Eye (tissue), 1 donor: ENCODE results near the gene PPAN.

ENCODE experiments used
- DNase-seq: peaks from one replicate; pipeline ENCODE4 v3.0.0-alpha.2; 2015

The PPAN gene, protein sequence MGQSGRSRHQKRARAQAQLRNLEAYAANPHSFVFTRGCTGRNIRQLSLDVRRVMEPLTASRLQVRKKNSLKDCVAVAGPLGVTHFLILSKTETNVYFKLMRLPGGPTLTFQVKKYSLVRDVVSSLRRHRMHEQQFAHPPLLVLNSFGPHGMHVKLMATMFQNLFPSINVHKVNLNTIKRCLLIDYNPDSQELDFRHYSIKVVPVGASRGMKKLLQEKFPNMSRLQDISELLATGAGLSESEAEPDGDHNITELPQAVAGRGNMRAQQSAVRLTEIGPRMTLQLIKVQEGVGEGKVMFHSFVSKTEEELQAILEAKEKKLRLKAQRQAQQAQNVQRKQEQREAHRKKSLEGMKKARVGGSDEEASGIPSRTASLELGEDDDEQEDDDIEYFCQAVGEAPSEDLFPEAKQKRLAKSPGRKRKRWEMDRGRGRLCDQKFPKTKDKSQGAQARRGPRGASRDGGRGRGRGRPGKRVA

DNA sequence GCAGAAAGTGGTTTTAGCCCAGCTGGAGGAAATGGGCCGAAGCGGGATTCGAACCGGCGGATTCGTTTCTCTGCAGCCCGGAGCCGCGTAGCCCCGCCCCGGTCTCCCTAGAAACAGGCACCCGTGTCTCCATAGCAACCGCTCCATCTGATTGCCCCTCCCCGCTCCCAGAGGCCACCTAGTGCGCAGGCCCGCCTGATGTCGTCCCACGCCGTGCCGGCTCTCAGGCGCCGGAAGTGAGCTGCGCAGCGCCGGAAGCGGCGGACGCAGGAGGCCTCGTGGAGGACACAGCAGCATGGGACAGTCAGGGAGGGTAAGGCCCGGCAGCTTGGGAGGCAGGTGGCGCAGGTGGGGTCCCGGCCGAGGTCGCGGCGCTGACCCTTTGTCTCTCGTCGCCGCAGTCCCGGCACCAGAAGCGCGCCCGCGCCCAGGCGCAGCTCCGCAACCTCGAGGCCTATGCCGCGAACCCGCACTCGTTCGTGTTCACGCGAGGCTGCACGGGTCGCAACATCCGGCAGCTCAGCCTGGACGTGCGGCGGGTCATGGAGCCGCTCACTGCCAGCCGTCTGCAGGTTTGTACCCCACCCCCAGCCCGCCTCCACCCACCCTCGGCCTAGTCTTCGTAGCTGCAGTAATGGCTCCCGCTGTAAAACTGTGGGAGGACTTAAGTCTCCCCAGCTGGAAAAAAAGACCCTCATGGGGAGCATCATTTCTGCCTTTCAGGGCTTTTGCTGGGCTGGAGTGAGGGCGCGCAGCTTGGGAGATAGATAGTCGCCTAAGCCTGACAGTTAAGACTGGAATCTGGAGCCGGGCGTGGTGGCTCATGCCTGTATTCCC, at the start of gene PPAN:
Gene PPAN (plus strand): TSS at position 263 of the 837 bp plus-strand sequence. CDS start 33 bp downstream, at position 296.
- peak; percentile 100 for DNase-seq

DNA sequence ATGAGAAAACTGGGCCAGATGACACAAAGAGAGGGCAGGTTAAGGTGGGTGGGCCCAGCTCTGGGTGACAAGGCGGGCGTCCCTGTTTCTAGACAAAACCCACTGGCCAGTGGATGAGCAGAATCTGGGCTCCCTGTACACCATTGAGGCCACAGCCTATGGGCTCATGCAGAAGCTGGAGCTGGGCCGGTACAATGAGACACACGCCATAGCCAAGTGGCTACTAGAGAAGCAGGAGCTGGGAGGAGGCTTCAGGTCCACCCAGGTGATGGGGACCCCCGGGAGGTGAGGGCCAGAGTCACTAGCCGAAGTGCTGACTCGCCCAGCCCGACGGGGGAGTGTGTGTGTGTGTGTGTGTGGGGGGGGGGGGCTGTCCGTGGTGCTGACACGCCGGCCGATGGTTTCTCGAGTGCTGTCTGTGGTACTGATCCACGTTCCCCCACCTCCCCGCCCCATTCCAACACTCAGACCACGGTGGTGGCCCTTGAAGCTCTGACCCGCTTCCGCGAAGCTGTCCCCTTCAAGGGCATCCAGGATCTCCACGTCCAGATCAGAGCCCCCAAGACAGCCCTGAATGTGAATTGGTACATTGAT, 44.3 kb upstream of the PPAN start:
- no peak for DNase-seq

DNA sequence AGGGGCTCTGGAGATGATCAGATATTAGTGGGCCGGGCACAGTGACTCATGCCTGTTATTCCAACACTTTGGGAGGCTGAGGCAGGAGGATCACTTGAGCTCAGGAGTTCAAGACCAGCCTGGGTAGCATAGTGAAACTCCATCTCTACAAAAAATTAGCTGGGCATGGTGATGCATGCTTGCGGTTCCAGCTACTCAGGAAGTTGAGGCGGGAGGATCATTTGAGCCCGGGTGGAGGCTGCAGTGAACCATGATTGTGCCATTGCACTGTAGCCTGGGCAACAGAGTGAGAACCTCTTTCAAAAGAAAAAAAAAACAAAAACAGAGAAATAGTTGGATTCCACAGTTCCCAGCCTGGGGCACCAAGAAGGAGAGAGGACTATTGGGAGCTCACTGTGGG, 38.0 kb upstream of the PPAN start:
- DNase-seq: no peak

DNA sequence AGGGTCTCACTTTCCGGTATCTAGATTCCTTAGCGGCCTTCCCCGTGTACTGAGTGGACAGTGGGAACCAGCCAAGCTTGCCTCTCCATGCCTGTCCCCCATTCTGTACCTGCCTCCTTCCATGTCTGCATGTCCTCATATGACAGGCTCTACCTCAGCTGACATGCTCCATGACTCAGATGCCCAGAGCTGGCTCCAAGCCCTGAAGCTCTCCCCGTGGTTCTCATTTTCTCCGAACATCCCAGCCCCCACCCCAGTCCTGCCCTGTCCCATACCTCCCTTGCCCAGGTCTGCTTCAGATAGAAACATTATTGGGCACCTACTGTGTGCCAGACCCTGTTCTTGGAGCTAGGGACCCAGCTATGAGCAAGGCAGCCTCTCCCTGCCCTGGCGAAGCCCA, 37.1 kb upstream of the PPAN start:
- no peak for DNase-seq

DNA sequence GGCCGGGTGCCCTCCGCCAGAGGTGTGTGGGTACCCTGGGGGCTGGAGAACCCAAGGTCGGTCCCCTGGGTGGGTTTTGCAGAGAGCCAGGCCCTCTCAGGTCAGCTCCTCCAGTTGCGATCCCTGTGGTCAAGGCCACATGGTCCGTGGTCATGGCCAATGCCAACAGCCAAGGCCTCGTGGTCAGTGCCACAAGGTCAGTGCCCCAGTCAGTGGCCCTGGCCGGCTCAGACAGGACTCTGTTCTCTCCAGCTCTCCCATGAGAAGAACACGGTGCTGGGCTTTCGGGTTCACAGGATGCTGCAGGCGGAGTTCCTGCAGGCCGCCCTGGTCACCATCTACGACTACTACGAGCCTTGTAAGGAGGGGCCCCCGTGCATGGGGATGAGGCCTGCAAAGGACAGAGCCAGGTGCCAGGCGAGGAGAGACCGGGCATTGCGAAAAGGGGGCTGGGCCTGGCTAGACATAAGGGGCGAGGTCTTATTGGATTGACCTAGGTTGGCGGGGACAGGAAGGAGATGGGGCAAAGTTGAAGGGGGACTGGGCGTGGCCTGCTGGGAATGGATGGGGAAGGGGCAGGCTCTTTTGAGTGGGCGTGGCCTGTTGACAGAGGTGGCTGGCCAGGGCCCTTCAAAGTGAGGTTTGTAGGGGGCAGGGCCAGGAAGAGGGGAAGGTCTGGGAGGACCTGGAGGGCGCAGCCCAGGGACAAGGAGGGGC, 35.3 kb upstream of the PPAN start:
- DNase-seq: no peak

DNA sequence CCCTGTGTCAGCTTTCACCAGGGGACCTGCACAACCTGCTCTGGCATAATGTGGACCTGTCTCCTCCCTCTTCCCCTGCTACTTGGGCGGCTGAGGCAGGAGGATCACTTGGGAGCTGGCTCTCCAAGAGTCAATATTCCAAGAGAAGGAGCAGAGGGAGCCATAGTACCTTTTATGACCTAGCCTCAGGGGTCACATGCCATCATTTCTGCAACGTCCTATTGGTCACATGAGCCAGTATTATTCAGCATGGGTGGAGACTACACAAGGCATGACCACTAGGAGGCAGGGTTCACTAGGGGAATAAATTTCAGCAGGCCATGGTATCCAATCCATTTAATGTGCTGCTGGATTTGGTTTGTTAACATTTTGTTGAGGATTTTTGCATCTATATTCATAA, 32.0 kb upstream of the PPAN start:
- no peak for DNase-seq

DNA sequence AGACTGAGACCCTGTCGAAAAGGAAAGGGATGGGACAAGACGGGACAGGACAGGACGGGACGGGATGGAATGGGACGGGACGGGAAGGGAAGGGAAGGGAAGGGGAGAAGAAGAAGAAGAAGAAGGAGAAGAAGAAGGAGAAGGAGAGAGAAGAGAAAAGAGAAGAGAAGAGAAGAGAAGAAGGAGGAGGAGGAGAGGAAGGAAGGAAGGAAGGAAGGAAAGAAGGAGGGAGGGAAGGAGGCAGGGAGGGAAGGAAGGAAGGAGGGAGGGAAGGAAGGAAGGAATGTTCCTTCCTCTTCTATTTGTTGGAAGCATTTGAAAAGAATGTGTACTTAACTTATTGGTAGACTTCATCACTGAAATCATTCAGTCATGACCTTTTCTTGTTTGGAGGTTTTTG, 29.6 kb upstream of the PPAN start:
- no peak for DNase-seq

DNA sequence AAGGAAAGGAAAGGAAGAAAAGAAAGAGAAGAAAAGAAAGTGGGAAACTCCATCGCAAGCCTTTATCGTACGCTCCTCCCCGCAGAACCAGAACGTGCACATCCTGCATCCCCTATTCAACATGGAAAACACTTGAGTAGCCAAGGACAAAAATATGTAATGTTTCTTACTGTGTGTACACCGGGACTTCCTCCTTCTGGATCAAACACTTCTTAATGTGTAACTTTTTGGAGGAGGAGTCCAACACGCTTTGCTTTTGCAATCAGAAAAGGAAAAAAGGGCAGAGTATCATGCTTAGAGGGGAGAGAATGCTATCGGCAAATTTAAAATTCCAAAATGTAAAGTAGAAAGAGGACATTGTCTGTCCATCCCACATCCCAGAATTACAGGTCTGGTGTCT, 27.8 kb upstream of the PPAN start:
- DNase-seq: no peak

DNA sequence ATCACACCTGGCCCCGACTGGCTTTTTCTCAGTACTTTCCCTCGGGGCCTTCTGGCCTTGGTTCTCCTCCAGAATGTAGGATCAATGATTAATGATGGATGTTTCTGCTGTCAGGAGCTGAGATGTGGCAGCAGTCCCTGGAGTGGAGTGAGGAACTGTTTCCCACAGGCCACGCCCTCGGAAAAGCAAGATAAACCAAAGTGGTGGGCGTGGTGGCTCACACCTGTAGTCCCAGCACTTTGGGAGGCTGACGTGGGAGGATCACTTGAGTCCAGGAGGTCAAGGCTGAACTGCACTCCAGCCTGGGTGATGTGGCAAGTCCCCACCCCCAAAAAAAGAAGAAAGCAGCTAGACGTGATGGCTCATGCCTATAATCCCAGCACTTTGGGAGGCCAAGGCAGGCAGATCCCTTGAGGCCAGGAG, 27.1 kb upstream of the PPAN start:
- DNase-seq: no peak

DNA sequence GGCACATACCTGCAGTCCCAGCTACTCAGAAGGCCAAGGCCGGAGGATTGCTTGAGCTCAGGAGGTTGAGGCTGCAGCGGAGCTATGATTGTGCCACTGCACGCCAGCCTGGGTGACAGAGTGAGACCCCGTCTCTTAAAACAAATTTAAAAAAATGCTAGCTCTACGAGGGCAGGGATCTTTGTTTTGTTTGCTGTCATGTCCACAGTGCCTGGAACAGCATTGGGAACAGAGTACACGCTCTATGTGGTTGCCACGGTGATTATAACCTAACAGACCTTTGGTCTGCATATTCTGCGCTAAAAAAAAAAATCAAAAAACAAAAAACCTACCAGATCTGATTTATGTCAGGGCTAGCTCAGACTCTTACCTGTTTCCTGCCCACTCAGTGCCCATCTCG, 22.3 kb upstream of the PPAN start:
- DNase-seq: no peak

DNA sequence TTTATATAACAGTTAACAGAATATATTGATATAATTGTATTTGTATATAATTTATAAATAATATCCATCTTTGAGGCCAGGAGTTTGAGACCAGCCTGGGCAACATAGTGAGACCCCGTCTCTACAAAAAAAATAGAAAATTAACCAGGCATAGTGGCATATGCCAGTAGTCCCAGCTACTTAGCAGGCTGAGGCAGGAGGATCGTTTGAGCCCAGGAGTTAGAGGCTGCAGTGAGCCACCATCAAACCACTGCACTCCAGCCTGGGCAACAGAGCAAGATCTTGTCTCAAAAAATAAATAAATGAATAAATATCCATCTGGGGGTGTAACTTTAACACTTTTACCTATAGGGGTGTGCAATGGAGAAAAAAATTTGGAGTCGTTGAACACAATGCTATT, 21.4 kb upstream of the PPAN start:
- no peak for DNase-seq

DNA sequence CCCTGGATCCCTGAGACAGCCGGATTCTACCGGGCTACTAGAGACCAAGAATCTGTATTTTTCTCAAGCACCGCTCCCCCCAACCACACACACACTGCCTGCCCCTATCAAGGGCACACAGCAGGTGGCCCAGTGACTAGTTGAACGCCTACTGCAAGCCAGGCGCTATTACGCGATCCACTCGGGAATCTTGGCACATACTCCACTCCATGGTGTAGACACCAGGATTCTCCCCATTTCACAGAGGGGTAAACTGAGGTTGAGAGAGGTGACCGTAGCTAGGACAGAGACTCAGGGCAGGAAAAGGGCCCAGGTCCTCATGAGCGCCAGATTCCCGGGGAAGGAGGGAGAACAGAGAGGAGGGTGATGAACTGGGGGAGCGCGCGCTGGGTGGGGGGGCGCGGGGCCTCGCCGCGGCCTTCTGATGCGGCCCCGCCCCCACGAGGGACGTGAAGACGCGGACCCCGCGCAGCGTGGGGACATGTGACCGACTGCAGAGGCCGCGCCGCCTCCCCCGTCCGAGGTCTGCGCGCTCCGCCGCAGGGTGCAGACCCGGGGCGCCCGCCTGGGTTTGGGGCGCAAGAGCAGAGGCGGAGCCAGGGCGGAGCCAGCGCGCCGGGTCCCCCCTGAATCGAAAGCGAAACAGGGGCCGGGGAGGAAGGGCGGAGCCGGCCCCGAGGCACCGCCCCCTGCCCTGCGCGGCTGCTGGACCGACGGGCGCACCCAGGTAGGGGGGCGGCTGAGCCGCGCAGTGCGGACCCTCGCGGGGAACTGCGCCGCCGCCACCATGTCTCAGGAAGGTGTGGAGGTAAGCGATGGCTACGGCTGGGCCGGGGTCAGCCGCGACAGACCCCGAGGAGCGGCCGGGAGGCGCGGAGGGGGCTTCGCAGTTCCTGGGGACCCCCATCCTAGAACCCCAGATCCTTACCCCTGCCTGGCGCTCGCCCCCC, 20.2 kb upstream of the PPAN start, which contains the start of gene SHFL:
Gene SHFL (plus strand): TSS at position 677 of the 950 bp plus-strand sequence. CDS start 111 bp downstream, at position 788.
- peak; percentile 79 for DNase-seq

DNA sequence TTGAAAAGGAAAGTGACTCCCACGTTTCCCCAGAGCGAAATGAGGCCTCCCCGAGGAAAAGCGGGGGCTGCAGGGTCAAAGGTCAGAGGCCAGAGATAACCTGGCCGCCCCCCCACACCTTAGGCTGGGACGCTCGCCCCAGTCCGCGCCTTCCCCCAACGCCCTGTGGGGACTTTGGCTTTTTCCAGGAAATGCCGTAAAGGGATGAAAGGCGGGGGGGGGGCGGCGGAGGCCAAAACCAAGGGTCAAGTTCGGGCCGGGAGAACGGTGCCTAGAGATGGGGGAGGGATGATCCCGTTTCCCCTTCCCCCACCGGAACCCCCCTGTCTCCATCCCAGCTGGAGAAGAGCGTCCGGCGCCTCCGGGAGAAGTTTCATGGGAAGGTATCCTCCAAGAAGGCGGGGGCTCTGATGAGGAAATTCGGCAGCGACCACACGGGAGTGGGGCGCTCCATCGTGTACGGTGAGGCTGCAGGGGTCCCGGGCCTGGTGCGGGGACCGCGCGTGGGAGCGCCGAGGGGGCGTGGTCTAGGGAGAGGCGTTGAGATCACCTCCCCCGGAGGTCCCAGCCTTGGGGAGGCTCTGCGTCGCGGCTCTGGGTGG, 19.5 kb upstream of the PPAN start:
- peak; percentile 25 for DNase-seq

DNA sequence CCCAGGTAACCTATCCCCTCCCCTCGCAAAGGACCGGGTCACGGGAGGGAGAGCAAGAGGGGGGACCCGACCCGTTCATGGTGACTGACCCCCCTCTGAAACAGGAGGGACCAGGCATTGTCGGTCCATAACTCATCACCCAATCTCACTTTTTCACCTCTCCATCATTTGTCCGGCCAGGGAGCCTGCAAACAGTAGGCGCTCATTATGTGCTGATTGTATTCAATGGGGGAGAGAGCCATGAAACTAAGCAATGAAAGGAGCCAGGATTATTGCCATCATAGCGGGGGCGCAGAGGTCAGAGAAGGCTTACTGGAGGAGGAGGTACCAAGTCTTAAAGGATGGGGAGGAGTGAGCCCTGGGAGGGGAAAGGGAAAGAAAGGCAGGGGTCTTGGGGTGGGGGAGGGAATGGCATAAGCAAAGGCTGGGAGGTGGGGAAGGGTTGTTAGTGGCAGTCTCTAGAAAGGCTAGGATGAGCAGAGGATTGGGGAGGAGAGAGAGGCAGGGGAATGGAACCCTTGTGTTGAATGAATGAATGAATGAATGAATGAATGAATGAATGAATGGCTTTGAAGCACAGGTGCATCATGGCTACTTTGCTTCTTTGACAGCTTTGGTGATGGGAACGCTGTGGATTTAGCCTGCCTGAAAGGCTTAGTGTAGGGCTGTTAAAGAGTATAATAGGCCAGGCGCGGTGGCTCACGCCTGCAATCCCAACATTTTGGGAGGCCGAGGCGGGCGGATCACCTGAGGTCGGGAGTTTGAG, 18.7 kb upstream of the PPAN start:
- DNase-seq: no peak

DNA sequence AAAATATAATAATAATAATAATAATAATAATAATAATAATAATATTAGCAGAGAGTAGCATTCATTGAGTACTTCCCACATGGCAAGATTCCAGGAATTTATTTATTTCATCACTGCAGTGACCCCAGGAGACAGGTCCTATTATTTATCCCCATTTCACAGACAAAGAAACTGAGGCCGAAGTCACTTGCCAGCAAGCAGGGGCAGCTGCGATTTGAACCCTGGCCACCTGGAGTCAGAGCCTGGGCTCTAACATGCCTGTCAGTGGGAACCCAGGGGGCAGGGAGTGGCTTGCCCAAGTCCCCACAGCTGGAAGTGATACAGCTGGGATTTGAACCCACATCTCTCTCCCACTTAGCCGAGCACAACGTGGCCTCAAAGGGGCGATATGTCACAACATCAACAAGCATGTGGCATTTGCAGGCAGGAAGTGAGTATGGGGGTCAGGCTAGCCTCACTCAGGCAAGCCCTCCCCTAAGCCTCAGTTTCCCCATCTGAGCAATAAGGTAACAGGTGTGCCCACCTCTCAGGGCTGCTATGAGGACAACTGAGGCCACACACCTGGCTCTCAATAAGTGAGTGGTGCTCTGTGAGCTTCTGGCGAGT, 17.1 kb upstream of the PPAN start:
- no peak for DNase-seq

DNA sequence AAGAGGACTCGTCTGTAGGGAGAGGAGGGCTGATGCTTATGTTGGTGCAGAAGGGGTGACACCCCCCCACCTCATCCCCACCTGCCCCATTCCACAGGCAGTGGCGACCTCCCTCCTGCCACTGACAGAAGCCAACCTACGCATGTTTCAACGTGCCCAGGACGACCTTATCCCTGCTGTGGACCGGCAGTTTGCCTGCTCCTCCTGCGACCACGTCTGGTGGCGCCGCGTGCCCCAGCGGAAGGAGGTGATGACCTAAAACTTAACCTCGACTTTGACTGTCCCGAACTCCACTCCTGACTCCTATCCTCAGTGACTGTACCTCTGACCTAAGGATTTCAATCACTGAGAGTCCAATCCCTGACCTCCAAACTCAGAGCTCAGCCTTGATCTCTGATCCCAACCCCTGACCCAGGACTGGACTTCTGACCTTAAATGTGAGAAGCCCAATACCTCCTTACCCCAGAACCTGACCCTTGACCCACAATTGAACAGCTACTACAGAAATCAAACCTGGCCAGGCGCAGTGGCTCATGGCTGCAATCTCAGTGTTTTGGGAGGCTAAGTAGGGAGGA, 16.3 kb upstream of the PPAN start:
- DNase-seq: no peak

DNA sequence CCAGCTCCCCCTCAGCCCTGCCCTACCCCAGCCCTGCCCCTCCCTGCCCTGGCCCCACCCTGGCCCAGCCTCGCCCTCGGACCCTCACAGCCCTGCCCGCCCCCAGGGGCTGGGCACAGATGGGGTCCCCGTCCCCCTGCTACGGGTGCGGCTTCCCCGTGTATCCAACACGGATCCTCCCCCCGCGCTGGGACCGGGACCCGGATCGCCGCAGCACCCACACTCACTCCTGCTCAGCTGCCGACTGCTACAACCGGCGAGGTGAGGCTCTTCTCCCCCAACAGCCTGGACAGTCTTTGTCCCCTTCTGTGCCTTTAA, 14.8 kb upstream of the PPAN start:
- no peak for DNase-seq

DNA sequence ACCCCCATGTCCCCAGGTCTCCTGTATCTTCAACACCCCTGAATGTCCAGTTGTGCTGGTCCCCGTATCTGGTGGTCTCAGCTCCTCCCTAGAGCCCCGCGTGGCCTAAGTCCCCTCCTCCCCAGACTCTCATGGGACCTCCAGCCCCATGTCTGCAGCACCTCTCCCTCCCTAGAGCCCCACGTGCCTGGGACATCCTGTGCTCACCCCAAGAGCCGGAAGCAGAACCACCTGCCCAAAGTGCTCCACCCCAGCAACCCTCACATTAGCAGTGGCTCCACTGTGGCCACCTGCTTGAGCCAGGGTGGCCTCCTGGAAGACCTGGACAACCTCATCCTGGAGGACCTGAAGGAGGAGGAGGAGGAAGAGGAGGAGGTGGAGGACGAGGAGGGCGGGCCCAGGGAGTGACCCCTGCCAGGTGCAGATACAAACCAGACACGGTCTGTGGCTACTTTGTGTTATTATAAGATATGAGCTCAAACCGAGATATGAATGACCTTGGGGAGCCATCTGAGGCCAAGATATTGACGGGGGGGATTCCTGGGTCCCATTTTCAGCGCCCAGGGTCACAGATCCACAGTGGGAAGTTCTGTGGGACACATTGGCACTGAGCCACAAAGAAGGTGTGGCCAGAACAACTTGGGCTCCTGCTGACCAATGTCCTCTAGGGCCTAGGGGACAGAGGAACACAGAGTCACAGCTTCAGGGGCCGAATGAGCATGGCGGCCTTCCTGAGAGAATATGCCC, 14.1 kb upstream of the PPAN start:
- no peak for DNase-seq
